Measurements from ENCODE around the gene MCRIP1. TPM values are rescaled to one million over a fixed set of nuclear protein-coding genes. Genes with fewer than 3 reads are reported as not detected.

Gene MCRIP1
- total RNA-seq, 1 experiment from 2014 or later, result 59.7 TPM

DNA sequence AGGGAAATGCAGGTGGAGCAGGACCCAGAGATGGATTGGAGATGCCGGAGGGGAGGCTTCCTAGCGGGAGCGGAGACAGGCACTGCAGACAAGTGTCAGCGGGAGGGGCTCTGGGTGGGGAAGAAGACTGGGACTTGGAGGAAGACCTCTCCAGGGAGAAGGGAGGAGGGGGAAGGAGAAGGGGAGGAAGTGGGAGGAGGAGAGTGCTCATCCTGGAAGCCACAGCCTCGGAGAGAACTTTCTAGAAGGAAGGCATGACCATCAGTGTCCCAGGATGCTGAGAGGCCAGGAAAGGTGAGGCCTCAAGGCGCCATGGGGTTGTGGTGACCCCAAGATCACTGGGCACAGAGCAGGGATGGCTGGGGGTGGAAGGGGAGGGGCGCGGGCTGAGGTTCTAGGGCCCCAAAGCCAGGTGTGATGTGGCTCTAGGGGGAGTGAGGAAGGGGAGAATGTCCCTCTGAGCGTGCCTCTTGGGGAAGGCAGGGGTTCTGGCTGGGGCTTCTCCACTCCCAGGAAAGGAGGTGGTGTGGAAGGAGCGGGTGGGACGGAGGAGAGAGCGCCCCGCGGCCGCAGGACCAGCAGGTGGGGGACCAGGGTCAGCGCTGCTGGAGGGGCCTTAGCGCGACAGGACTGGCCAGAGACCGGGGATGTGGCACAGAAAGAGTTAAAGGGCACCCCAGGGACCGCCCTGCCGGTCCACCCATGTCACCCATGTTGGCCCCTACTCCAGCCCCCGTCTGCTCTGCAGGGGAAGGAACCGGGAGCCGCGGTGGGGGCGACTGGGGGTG is 30.0 kb downstream of the MCRIP1 start:
- Mint-ChIP-seq H3K4me3 (ENCODE audit: unreplicated experiment) (peak overlapping the region; percentile 25), H3K27me3 (ENCODE audit: insufficient read depth, unreplicated experiment) (peaks cover 18% of the 10 kb centered on the region), H3K36me3 (ENCODE audit: insufficient read depth, unreplicated experiment) (no peaks in the 10 kb centered on the region), H3K4me1 (ENCODE audit: low read depth, unreplicated experiment) (peaks cover 6% of the 10 kb centered on the region), H3K9me3 (ENCODE audit: unreplicated experiment) (peaks cover 9% of the 10 kb centered on the region), H3K27ac (ENCODE audit: unreplicated experiment) (no peak overlapping the region)
- CTCF ChIA-PET, result no interaction called here
- POLR2A ChIA-PET, result no interaction called here
- no TSS peak for BruUV-seq (replicated peaks)
- TF ChIP-seq, protein P1, sequence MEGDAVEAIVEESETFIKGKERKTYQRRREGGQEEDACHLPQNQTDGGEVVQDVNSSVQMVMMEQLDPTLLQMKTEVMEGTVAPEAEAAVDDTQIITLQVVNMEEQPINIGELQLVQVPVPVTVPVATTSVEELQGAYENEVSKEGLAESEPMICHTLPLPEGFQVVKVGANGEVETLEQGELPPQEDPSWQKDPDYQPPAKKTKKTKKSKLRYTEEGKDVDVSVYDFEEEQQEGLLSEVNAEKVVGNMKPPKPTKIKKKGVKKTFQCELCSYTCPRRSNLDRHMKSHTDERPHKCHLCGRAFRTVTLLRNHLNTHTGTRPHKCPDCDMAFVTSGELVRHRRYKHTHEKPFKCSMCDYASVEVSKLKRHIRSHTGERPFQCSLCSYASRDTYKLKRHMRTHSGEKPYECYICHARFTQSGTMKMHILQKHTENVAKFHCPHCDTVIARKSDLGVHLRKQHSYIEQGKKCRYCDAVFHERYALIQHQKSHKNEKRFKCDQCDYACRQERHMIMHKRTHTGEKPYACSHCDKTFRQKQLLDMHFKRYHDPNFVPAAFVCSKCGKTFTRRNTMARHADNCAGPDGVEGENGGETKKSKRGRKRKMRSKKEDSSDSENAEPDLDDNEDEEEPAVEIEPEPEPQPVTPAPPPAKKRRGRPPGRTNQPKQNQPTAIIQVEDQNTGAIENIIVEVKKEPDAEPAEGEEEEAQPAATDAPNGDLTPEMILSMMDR (IDR thresholded peaks at IDR 0.05; ENCODE audit: insufficient read depth in 1 of 2, low read depth in 1 of 2, low read length in 1 of 2, severe bottlenecking in 1 of 2, unreplicated experiment in 1 of 2), result no peak
- DNase-seq, result no peak
- Histone ChIP-seq H3K4me1 (peaks cover 14% of the 10 kb centered on the region), H3K4me3 (ENCODE audit: low read depth, low read length) (no peak overlapping the region), H3K36me3 (ENCODE audit: control insufficient read depth, insufficient read depth, low read length) (no peaks in the 10 kb centered on the region), H3K27me3 (replicated peaks; ENCODE audit: control insufficient read depth, insufficient read depth, low read length) (no peaks in the 10 kb centered on the region), H3K9me3 (no peaks in the 10 kb centered on the region)
- intact Hi-C loops (cut with micrococcal nuclease; ENCODE audit: unreplicated experiment), result no loop called here

DNA sequence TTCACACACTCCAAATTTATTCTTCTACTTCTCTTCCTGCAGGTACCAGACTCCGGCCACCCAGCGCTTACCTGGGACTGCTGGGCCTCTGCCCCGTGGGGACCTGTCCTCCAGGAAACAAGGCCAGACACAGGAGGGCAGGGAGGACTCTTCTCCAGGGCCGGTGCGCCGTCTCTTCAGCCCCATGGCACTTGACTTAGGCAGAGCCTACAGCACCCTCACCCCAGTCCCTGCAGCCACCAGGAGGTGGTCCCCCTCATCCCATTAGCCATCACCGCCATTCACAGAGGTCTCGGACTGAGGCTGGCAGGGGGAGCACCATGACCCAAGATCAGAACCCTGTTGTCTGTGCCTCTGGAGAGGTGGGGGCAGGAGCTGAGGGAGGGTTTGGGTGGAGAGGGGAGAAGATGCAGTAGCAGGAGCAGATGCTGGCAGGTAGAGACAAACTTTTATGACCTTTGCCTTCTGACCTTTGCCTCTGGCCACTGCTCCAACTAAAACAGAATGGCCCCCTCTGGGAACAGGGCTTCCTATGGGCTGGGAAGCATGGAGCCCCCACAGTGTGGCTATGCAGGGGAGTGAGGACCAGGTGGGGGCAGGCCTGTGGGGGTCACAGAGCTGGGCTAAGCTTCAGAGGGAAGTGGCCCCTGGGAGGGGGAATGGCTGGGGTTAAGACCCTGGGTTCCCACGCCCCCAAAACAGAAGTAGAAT is 30.9 kb downstream of the MCRIP1 start:
- H3K4me3 ChIP-seq (ENCODE audit: low read depth, low read length), result no peak overlapping the region
- Mint-ChIP-seq H3K27ac (ENCODE audit: unreplicated experiment) (no peak overlapping the region), H3K4me1 (ENCODE audit: low read depth, unreplicated experiment) (peaks cover 6% of the 10 kb centered on the region), H3K36me3 (ENCODE audit: insufficient read depth, unreplicated experiment) (no peaks in the 10 kb centered on the region), H3K27me3 (ENCODE audit: insufficient read depth, unreplicated experiment) (peaks cover 18% of the 10 kb centered on the region), H3K4me3 (ENCODE audit: unreplicated experiment) (peak overlapping the region; percentile 25), H3K9me3 (ENCODE audit: unreplicated experiment) (peaks cover 9% of the 10 kb centered on the region)
- ChIA-PET POLR2A (no interaction called here), CTCF (interaction anchor here (0.6 kb wide), 1 partner anchor 914 kb away, joined by 6 read pairs; the partner anchor contains the start of gene FN3KRP)
- TF ChIP-seq, protein P1 (IDR thresholded peaks at IDR 0.05; ENCODE audit: insufficient read depth in 1 of 2, low read depth in 1 of 2, low read length in 1 of 2, severe bottlenecking in 1 of 2, unreplicated experiment in 1 of 2), result no peak
- H3K4me1 ChIP-seq, result peaks cover 14% of the 10 kb centered on the region
- intact Hi-C loops (cut with micrococcal nuclease; ENCODE audit: unreplicated experiment), result no loop called here
- H3K27me3 ChIP-seq (replicated peaks; ENCODE audit: control insufficient read depth, insufficient read depth, low read length), result no peaks in the 10 kb centered on the region
- BruUV-seq (replicated peaks), result no TSS peak
- H3K9me3 ChIP-seq, result no peaks in the 10 kb centered on the region
- DNase-seq, result no peak
- no peaks in the 10 kb centered on the region for H3K36me3 ChIP-seq (ENCODE audit: control insufficient read depth, insufficient read depth, low read length)

DNA sequence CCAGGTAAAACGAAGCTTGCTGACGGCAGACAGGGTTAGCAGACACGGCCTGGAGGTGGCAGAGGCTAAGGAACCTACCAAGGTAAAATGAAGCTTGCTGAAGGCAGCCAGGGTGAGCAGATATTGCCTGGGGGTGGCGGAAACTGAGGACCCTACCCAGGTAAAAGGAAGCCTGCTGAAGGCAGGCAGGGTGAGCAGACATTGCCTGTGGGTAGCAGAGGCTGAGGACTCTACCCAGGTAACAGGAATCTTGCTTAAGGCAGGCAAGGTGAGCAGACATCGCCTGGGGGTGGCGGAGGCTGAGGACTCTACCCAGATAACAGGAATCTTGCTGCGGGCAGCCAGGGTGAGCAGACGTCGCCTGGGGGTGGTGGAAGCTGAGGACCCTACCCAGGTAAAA is 31.8 kb downstream of the MCRIP1 start:
- BruUV-seq (replicated peaks), result no TSS peak
- no peak overlapping the region for H3K4me3 ChIP-seq (ENCODE audit: low read depth, low read length)
- Mint-ChIP-seq H3K4me3 (ENCODE audit: unreplicated experiment) (no peak overlapping the region), H3K4me1 (ENCODE audit: low read depth, unreplicated experiment) (peaks cover 6% of the 10 kb centered on the region), H3K9me3 (ENCODE audit: unreplicated experiment) (peaks cover 9% of the 10 kb centered on the region), H3K27me3 (ENCODE audit: insufficient read depth, unreplicated experiment) (peaks cover 18% of the 10 kb centered on the region), H3K36me3 (ENCODE audit: insufficient read depth, unreplicated experiment) (no peaks in the 10 kb centered on the region), H3K27ac (ENCODE audit: unreplicated experiment) (no peak overlapping the region)
- ChIA-PET CTCF (no interaction called here), POLR2A (no interaction called here)
- no peaks in the 10 kb centered on the region for H3K27me3 ChIP-seq (replicated peaks; ENCODE audit: control insufficient read depth, insufficient read depth, low read length)
- TF ChIP-seq, protein P1 (IDR thresholded peaks at IDR 0.05; ENCODE audit: insufficient read depth in 1 of 2, low read depth in 1 of 2, low read length in 1 of 2, severe bottlenecking in 1 of 2, unreplicated experiment in 1 of 2), result no peak
- no peak for DNase-seq
- intact Hi-C loops (cut with micrococcal nuclease; ENCODE audit: unreplicated experiment), result no loop called here
- no peaks in the 10 kb centered on the region for H3K9me3 ChIP-seq
- peaks cover 8% of the 10 kb centered on the region for H3K4me1 ChIP-seq
- H3K36me3 ChIP-seq (ENCODE audit: control insufficient read depth, insufficient read depth, low read length), result no peaks in the 10 kb centered on the region

Measured in Caco-2 (cell line).